HL-60/S4 treated with phorbol 12-myristate 13-acetate at 8.2 ng/mL for 4 days and 3 days (cell line): ENCODE data around the gene FSTL4.

Experiments
- in situ Hi-C: fragments of 300-500 bp; cut with MboI; formaldehyde crosslinking; loops from 2 replicates; pipeline ENCODE4 v1.15.0; 2022; ENCODE audit warnings: low sequenced_read_pairs

Gene FSTL4

GRCh38 chr5:133278317-133278716, 334.0 kb downstream of the FSTL4 start:
- in situ Hi-C loops, result no loop called here

- in situ Hi-C loops, result no loop called here
Observed at GRCh38 chr5:133277744-133278143, 334.6 kb downstream of the FSTL4 start.

- in situ Hi-C loops, result no loop called here
Observed at GRCh38 chr5:133276171-133276570, 336.2 kb downstream of the FSTL4 start.

GRCh38 chr5:133275631-133276030, 336.7 kb downstream of the FSTL4 start:
- in situ Hi-C loops, result no loop called here

GRCh38 chr5:133274597-133274935, 337.8 kb downstream of the FSTL4 start:
- in situ Hi-C loops, result no loop called here

GRCh38 chr5:133273661-133274596, 338.4 kb downstream of the FSTL4 start:
- in situ Hi-C loops, result no loop called here

- in situ Hi-C loops, result no loop called here
Observed at GRCh38 chr5:133272345-133272744, 340.0 kb downstream of the FSTL4 start.

GRCh38 chr5:133271606-133272005, 340.7 kb downstream of the FSTL4 start:
- in situ Hi-C loops, result no loop called here

- in situ Hi-C loops, result no loop called here
Observed at GRCh38 chr5:133269691-133270090, 342.6 kb downstream of the FSTL4 start.

GRCh38 chr5:133267601-133268000, 344.7 kb downstream of the FSTL4 start:
- in situ Hi-C loops, result no loop called here

- in situ Hi-C loops, result no loop called here
Observed at GRCh38 chr5:133266966-133267365, 345.4 kb downstream of the FSTL4 start.

- in situ Hi-C loops, result no loop called here
Observed at GRCh38 chr5:133266527-133266878, 345.8 kb downstream of the FSTL4 start.

GRCh38 chr5:133265720-133266526, 346.4 kb downstream of the FSTL4 start:
- in situ Hi-C loops, result no loop called here

GRCh38 chr5:133265257-133265656, 347.1 kb downstream of the FSTL4 start:
- in situ Hi-C loops, result no loop called here

- in situ Hi-C loops, result no loop called here
Observed at GRCh38 chr5:133262690-133263089, 349.7 kb downstream of the FSTL4 start.

GRCh38 chr5:133261993-133262392, 350.3 kb downstream of the FSTL4 start:
- in situ Hi-C loops, result no loop called here

GRCh38 chr5:133260715-133261114, 351.6 kb downstream of the FSTL4 start:
- in situ Hi-C loops, result no loop called here

- in situ Hi-C loops, result no loop called here
Observed at GRCh38 chr5:133259199-133259997, 352.9 kb downstream of the FSTL4 start.

GRCh38 chr5:133257977-133258376, 354.4 kb downstream of the FSTL4 start:
- in situ Hi-C loops, result no loop called here

GRCh38 chr5:133256276-133256675, 356.1 kb downstream of the FSTL4 start:
- in situ Hi-C loops, result no loop called here

- in situ Hi-C loops, result no loop called here
Observed at GRCh38 chr5:133254803-133255202, 357.5 kb downstream of the FSTL4 start.
